Mucosa of rectum (tissue), 2 donors: Measurements from ENCODE around the gene ZNF565.

Experiments used
- H3K27ac ChIP-seq, 2 donors: one replicate each; pipeline ENCODE4 v1.7.0; 2013; ENCODE audit warnings: inconsistent platforms in 2 of 2, low read depth in 2 of 2, low read length in 2 of 2
- H3K27me3 ChIP-seq, 2 donors: one replicate each; pipeline ENCODE4 v1.7.0; 2013; ENCODE audit warnings: low read length in 2 of 2; ENCODE audit not compliant: control insufficient read depth in 2 of 2, insufficient read depth in 2 of 2
- H3K36me3 ChIP-seq, 2 donors: one replicate each; pipeline ENCODE4 v1.7.0; 2013; ENCODE audit warnings: low read length in 2 of 2; ENCODE audit not compliant: control insufficient read depth in 2 of 2, insufficient read depth in 2 of 2
- H3K4me1 ChIP-seq, 2 donors: one replicate each; pipeline ENCODE4 v1.7.0; 2013; ENCODE audit warnings: low read length in 2 of 2, mild to moderate bottlenecking in 1 of 2; ENCODE audit not compliant: control insufficient read depth in 2 of 2, insufficient read depth in 2 of 2
- H3K4me3 ChIP-seq, 2 donors: one replicate each; pipeline ENCODE4 v1.7.0; 2013; ENCODE audit warnings: low read length in 2 of 2
- H3K9ac ChIP-seq, 2 donors: one replicate each; pipeline ENCODE4 v1.7.0; 2013; ENCODE audit warnings: low read length in 2 of 2, low read depth in 1 of 2, mild to moderate bottlenecking in 1 of 2
- H3K9me3 ChIP-seq, 2 donors: one replicate each; pipeline ENCODE4 v1.7.0; 2013; ENCODE audit warnings: low read length in 2 of 2; ENCODE audit not compliant: control insufficient read depth in 2 of 2
- donor health status: healthy.
- donor health status: Normal muscosa, but diverticular disease.

ZNF565 gene

GRCh38 chr19:36152352-36153091 lies 61.9 kb downstream of the ZNF565 start, which contains the start of gene COX7A1:
COX7A1 (minus strand) TSS chr19:36152447; CDS start chr19:36152407, 40 bp downstream.
- H3K9ac ChIP-seq: peak within 1 kb of the TSS; percentile 27 to 56
- H3K27ac ChIP-seq: peak within 1 kb of the TSS; percentile 77 to 85
- no peaks in the 10 kb centered on the region for H3K4me1 ChIP-seq
- H3K36me3 ChIP-seq: peaks cover 22 to 31% of the 10 kb centered on the region in 2 donors
- peak within 1 kb of the TSS; percentile 52 to 61 for H3K4me3 ChIP-seq
- no peaks in the 10 kb centered on the region for H3K9me3 ChIP-seq
- no peaks in the 10 kb centered on the region for H3K27me3 ChIP-seq

- Histone ChIP-seq H3K4me3 (peak overlapping the region; percentile 52 to 61), H3K4me1 (no peaks in the 10 kb centered on the region), H3K27me3 (no peaks in the 10 kb centered on the region), H3K9ac (peak overlapping the region; percentile 27 to 56), H3K36me3 (peaks cover 25 to 33% of the 10 kb centered on the region in 2 donors), H3K27ac (peak overlapping the region; percentile 77 to 85), H3K9me3 (no peaks in the 10 kb centered on the region)
Measured at GRCh38 chr19:36152019-36152351, 62.5 kb downstream of the ZNF565 start.

DNA sequence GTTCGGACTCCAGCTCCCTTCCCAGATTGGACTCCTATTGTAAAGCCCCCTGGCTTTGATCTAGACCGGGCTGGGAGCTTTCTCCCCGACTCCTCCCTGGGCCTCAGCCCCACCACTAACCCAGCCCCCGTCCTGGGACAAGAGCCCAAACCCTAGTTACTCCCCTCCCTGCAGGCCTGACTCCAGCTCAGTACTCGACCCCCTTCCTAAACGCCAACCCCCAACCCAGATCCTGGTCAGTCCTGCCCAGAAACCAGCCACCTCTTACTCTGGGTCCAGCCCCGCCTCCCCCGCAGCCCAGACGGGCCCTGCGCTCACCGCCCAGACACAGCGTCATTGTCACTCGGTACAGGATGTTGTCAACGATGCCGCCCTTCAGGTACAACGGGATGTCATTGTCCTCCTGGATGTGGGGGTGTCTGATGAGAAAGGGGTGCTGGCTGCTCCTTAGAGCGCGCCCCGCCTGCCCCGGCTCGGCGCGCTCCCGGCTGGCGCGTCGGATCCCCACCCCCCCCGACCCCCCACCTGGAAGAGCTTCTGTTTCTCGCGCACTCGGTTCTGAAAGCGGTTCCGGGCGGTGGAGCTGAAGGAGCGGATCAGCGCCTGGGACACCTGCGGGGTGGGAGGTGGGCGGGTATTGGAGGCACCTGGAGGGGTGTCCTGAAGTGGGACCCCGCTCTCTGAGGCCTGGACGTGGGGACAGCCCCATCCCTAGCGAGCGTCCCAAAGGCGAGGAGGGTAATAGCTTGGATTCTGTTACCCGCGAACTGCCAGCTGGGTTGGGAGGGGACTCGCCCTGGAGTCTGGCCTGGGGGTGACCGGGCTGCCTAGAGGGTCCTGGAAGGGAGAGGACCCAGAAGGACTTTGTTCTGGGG lies 63.1 kb downstream of the ZNF565 start:
- Histone ChIP-seq H3K27me3 (no peaks in the 10 kb centered on the region), H3K36me3 (peaks cover 29 to 38% of the 10 kb centered on the region in 2 donors), H3K4me3 (peak overlapping the region; percentile 52 to 61), H3K4me1 (no peaks in the 10 kb centered on the region), H3K9ac (peak overlapping the region; percentile 27 to 56), H3K27ac (peak overlapping the region; percentile 77 to 85), H3K9me3 (no peaks in the 10 kb centered on the region)

DNA sequence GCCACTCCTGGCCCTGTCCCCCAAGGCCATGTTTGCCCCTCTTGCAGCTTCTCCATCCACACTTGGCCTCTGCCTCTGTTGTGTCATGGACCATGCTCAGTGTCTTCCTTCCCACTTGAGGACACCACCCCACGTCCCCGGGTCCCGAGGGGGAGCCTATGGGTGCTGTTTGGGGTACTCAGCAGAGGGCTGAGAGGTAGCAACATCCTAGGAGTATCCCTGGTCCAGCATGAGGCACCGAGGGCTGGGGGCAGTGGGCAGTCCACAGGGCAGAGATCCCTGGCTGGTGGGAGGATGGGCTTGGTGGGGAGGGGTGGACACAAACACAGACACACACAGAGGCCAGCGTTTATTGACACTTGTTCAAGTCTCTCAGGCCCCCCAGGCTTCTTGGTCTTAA lies 63.9 kb downstream of the ZNF565 start:
- Histone ChIP-seq H3K9ac (peak overlapping the region in 1 of 2 donors; percentile 33), H3K36me3 (peaks cover 37 to 46% of the 10 kb centered on the region in 2 donors), H3K9me3 (no peaks in the 10 kb centered on the region), H3K4me1 (no peaks in the 10 kb centered on the region), H3K27me3 (no peaks in the 10 kb centered on the region), H3K27ac (peak overlapping the region in 1 of 2 donors; percentile 85), H3K4me3 (no peak overlapping the region)

GRCh38 chr19:36149673-36150406 lies 64.6 kb downstream of the ZNF565 start:
- no peaks in the 10 kb centered on the region for H3K4me1 ChIP-seq
- H3K9me3 ChIP-seq: no peaks in the 10 kb centered on the region
- H3K27me3 ChIP-seq: no peaks in the 10 kb centered on the region
- no peak overlapping the region for H3K9ac ChIP-seq
- no peak overlapping the region for H3K27ac ChIP-seq
- H3K4me3 ChIP-seq: no peak overlapping the region
- H3K36me3 ChIP-seq: peaks cover 40 to 54% of the 10 kb centered on the region in 2 donors

GRCh38 chr19:36144624-36145023 lies 69.8 kb downstream of the ZNF565 start:
- Histone ChIP-seq H3K27me3 (no peaks in the 10 kb centered on the region), H3K9me3 (no peaks in the 10 kb centered on the region), H3K36me3 (peaks cover 52 to 60% of the 10 kb centered on the region in 2 donors), H3K4me3 (no peak overlapping the region), H3K4me1 (peaks cover 7 to 9% of the 10 kb centered on the region in 2 donors), H3K9ac (no peak overlapping the region), H3K27ac (no peak overlapping the region)

GRCh38 chr19:36142496-36142895 lies 72.0 kb downstream of the ZNF565 start:
- Histone ChIP-seq H3K4me3 (no peak overlapping the region), H3K9me3 (no peaks in the 10 kb centered on the region), H3K4me1 (peaks cover 9 to 14% of the 10 kb centered on the region in 2 donors), H3K27ac (no peak overlapping the region), H3K9ac (no peak overlapping the region), H3K36me3 (peaks cover 39 to 46% of the 10 kb centered on the region in 2 donors), H3K27me3 (no peaks in the 10 kb centered on the region)

DNA sequence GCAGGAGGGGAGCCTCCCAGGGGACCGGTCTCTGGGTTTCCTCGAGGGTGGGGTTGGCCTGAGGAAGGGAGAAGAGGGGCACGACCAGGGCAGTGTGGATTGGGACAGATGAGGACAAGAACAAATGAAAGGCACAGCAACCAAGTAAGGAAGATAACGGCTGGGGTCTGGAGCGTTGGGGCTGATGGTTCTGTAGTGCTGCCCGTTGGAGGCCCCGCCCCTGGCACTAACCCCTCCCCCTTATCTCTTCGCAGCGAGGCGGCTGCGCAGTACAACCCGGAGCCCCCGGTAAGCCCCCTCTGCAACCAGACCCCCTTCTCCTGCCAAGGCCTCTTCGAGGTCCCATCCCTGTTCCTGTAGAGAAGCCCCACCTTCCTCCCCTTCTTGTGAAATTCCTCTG lies 72.4 kb downstream of the ZNF565 start:
- no peak overlapping the region for H3K9ac ChIP-seq
- no peak overlapping the region for H3K27ac ChIP-seq
- H3K36me3 ChIP-seq: peaks cover 37 to 44% of the 10 kb centered on the region in 2 donors
- H3K9me3 ChIP-seq: no peaks in the 10 kb centered on the region
- no peaks in the 10 kb centered on the region for H3K27me3 ChIP-seq
- no peak overlapping the region for H3K4me3 ChIP-seq
- H3K4me1 ChIP-seq: peaks cover 11 to 19% of the 10 kb centered on the region in 2 donors

DNA sequence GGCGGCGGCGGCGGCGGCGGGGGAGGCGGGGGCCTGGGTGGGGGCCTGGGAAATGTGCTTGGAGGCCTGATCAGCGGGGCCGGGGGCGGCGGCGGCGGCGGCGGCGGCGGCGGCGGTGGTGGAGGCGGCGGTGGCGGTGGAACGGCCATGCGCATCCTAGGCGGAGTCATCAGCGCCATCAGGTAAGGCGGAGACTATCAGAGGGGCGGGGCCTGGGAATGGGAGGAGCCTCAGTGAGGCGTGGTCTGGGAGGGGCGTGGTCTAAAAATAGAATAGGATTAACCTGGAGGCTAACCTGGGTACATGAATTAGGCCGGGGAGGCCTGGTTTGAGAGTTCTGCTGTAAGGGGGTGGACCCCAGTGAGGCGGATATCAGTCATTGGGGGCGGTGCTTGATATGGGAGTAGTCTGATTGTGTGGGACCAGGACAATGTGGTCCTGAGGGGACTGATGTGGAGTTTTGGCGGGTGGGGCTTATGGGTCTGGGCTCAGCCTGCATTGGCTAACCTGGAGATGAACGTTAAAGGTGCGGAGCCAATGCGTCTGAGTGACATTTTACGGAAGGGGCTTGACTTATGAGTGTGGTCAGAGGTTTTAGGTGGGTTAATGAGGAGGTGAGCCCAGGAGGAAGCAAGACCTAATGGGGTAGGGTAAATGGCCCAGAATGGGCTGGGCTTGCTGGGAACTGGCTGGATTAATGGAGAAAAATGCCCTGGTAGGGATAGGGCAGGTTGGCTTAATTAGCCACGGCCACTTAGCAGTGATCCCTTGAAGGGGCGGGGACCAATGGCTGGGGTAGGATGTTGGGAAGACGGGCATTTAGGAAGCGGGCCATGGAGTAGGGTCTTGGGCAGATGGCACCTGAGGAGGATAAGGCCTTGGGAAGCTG lies 73.2 kb downstream of the ZNF565 start:
- peaks cover 31 to 38% of the 10 kb centered on the region in 2 donors for H3K36me3 ChIP-seq
- H3K9me3 ChIP-seq: no peaks in the 10 kb centered on the region
- peak overlapping the region; percentile 99 to 100 for H3K27ac ChIP-seq
- peak overlapping the region; percentile 98 to 99 for H3K4me3 ChIP-seq
- H3K27me3 ChIP-seq: no peaks in the 10 kb centered on the region
- H3K9ac ChIP-seq: peak overlapping the region in 1 of 2 donors; percentile 100
- peaks cover 17 to 24% of the 10 kb centered on the region in 2 donors for H3K4me1 ChIP-seq
